GM21367 (cell line): ENCODE results near the gene ZDHHC24.

Experiments
- ATAC-seq: cut with Tn5 transposase; IDR thresholded peaks from one replicate; pipeline ENCODE4 v1.9.1; 2021; ENCODE audit not compliant: unreplicated experiment

The ZDHHC24 gene

GRCh38 chr11:66505276-66505816 is 40.5 kb downstream of the ZDHHC24 start:
- ATAC-seq, result no peak

DNA sequence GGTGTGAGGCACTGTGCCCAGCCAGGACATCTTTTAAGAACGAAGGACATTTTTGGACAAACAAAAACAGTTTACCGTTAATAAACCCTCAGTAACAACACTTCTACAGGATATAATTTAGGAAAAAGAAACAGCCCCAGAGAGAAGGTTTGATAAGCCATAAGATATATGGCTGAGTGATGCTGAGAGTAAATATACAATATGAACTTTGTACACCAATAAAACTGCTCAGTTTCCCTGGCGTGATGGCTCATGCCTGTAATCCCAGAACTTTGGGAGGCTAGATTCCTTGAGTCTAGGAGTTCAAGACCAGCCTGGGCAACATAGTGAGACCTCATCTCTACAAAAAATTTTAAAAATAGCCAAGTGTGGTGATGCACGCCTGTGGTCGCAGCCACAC is 47.3 kb downstream of the ZDHHC24 start:
- ATAC-seq, result no peak

- ATAC-seq, result no peak
These were observed 48.6 kb downstream of the ZDHHC24 start for GRCh38 chr11:66497206-66497605.

DNA sequence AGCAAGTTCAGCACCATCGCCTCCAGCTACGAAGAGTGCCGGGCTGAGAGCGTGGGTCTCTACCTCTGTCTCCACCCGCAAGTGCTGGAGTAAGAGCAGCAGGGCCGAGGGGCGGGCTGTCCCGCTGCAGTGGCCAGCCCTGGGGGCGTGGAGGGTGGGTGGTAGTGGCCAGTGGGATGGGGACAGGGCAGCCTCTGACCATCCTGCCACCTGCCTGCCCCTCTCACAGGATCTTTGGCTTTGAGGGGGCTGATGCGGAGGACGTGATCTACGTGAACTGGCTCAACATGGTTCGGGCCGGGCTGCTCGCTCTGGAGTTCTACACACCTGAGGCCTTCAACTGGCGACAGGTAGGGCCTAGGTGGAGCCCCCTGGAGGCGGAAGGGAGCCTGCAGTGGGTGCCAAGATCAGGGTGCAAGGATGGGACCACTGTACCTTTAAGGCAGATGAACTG is 50.4 kb downstream of the ZDHHC24 start:
- no peak for ATAC-seq

GRCh38 chr11:66494935-66495334 is 50.9 kb downstream of the ZDHHC24 start:
- ATAC-seq, result no peak

GRCh38 chr11:66494458-66494857 is 51.4 kb downstream of the ZDHHC24 start:
- no peak for ATAC-seq

DNA sequence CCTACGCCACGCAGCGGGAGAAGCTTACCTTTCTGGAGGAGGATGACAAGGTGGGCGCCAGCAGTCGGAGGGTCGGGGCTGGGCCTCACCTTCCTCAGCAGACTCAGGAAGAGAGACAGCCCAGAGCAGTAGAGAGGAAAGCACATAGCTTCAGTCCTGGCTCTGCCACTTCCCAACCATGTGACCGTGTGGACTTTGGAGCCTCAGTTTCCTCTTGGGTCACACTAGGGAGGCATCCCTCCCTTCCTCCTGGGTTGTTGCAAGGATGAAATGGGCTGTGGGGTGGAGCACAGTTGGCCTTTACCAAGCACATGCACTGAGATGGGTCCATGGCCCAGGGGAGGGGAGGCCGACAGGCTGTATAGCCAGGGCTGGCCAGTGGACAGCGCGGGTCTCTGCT is 52.7 kb downstream of the ZDHHC24 start:
- no peak for ATAC-seq

- ATAC-seq, result no peak
These were observed 53.5 kb downstream of the ZDHHC24 start for GRCh38 chr11:66492161-66492865.

GRCh38 chr11:66491315-66491935 is 54.4 kb downstream of the ZDHHC24 start:
- no peak for ATAC-seq

- no peak for ATAC-seq
These were observed 56.2 kb downstream of the ZDHHC24 start for GRCh38 chr11:66489636-66490035.

DNA sequence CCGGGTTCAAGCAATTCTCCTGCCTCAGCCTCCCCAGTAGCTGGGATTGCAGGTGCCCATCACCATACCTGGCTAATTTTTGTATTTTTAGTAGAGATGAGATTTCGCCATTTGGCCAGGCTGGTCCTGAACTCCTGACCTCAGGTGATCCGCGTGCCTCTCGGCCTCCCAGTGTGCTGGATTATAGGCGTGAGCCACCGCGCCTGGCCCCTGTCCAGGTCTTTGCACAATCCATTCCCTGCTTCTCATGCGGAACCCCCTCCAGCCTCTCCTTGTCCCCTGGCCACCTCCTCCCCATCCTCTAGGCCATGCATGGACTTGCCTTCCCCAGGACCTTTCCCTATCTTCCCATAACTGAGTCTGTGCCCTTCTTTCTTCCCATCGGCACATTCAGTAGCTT is 56.9 kb downstream of the ZDHHC24 start:
- no peak for ATAC-seq

DNA sequence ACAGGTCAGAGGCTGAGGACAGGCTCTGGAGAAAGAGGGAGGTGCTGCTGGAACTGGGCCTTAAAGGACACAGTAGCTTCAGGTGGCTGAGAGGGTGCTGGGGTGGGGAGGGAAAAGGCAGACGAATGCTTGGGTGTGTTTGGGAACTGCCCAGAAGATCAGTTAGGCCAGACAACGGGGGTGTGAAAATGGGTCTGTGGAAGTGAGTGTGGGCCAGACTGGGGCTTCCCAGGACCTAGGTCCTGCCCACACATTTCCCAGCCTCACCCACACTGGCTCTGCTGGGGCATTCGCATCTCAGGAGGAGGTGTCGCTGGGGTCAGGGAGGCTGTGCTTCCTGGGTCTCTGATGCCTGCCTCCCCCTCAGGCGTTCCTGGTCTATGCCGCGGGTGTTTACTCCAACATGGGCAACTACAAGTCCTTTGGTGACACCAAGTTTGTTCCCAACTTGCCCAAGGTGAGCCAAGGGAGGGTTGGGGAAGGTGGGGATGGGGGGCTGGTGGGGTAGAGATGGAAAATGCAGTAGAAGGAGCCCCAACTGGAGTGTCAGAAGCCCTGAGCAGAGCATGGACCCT is 61.0 kb downstream of the ZDHHC24 start:
- ATAC-seq, result no peak

GRCh38 chr11:66480117-66480938 is 65.5 kb downstream of the ZDHHC24 start, which contains the start of gene DPP3:
Gene DPP3 (plus strand): TSS chr11:66480434. CDS start chr11:66482201, 1,767 bp downstream.
- ATAC-seq, result peak; percentile 75

GRCh38 chr11:66479394-66480116 is 66.3 kb downstream of the ZDHHC24 start:
- no peak for ATAC-seq

DNA sequence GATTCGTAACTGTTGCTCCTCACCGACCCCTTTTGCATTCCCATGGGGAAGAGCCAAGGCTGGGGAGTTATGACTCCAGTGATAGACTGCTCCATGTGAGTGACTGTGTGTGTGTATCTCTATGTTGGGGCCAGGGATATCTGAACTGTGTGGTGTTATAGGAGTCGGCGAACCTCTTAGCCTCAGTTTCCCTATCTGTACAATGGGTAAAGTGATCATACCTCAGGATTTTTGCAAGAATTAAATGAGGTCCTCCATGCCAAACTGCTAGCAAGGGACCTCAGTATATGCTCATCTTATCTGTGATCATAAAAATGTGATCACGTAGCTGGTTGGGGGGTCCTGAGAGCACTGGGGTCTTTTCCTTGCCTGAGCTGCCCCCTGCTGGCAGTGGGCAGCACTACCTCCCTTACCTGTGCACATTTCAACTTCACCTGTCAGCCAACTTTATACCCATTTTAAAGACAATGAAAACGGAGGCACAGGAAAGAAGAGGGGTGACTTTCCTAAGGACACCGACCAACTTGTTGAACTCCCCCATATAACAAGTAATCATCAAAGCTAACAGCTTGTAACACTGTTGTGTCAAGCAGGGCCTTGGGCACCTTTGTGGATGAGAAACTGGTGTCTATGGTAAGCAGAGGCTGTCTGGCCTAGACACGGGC is 67.0 kb downstream of the ZDHHC24 start:
- ATAC-seq, result no peak

- ATAC-seq, result no peak
These were observed 68.3 kb downstream of the ZDHHC24 start for GRCh38 chr11:66477263-66478201.

GRCh38 chr11:66476841-66477251 is 69.0 kb downstream of the ZDHHC24 start:
- no peak for ATAC-seq

- ATAC-seq, result no peak
These were observed 69.5 kb downstream of the ZDHHC24 start for GRCh38 chr11:66476173-66476840.
